H1 (cell line): Measurements from ENCODE around the gene BPIFB6. TPM values are rescaled to one million over a fixed set of nuclear protein-coding genes. Genes with fewer than 3 reads are reported as not detected.

ENCODE experiments used
- CTCF ChIA-PET: fragments of 300-600 bp; sonication (Branson Sonifier 250); formaldehyde crosslinking; loops from one replicate; lab custom pipeline; 2021; ENCODE audit not compliant: partially characterized antibody; lab: Charles Lee
- POLR2A ChIA-PET: fragments of 300-600 bp; sonication (Branson Sonifier 250); formaldehyde crosslinking; loops from one replicate; lab custom pipeline; 2021; ENCODE audit warnings: inconsistent platforms; ENCODE audit not compliant: partially characterized antibody; lab: Charles Lee
- DNase-seq, 2 experiments: peaks; one replicate each; pipeline versions ENCODE4 v3.0.0 to v3.0.0-alpha.2; 2010 to 2022; ENCODE audit warnings: low spot score in 2 of 2, low read depth in 1 of 2, mixed read lengths in 1 of 2
- FAIRE-seq: peaks from 2 replicates; lab custom pipeline; 2011; peaks lifted over from hg19 to GRCh38; lab: Jason Lieb, UNC
- H2AFZ ChIP-seq: 2 replicates; pipeline ENCODE4 v1.8.1; 2012; ENCODE audit warnings: low read length, inconsistent platforms
- H2AK5ac ChIP-seq: 2 replicates; pipeline ENCODE4 v1.6.1; 2013; ENCODE audit warnings: low read depth, low read length
- H2BK120ac ChIP-seq: replicated peaks from 2 replicates; pipeline ENCODE3; 2013; ENCODE audit warnings: low read depth, low read length, inconsistent platforms
- H2BK12ac ChIP-seq: 2 replicates; pipeline ENCODE4 v1.6.1; 2013; ENCODE audit warnings: low read depth, low read length
- H2BK15ac ChIP-seq: 2 replicates; pipeline ENCODE4 v1.6.1; 2013; ENCODE audit warnings: low read length
- H2BK20ac ChIP-seq: 2 replicates; pipeline ENCODE4 v1.6.1; 2013; ENCODE audit warnings: low read length
- H2BK5ac ChIP-seq: 2 replicates; pipeline ENCODE4 v1.6.1; 2013; ENCODE audit warnings: low read depth, low read length
- H3K14ac ChIP-seq: 2 replicates; pipeline ENCODE4 v1.6.1; 2013; ENCODE audit warnings: inconsistent platforms; ENCODE audit not compliant: insufficient read length
- H3K18ac ChIP-seq: 2 replicates; pipeline ENCODE4 v1.6.1; 2013; ENCODE audit warnings: low read length; ENCODE audit errors: extremely low read depth
- H3K23ac ChIP-seq: 2 replicates; pipeline ENCODE4 v1.6.1; 2013; ENCODE audit warnings: inconsistent platforms; ENCODE audit not compliant: insufficient read length
- H3K23me2 ChIP-seq: 2 replicates; pipeline ENCODE4 v1.6.1; 2013; ENCODE audit warnings: low read depth, low read length
- H3K27ac ChIP-seq: 2 replicates; pipeline ENCODE4 v1.6.1; 2011; ENCODE audit warnings: low read depth, low read length, inconsistent platforms
- H3K27me3 ChIP-seq, 4 experiments: replicated peaks in 1 of 4; 1 replicate in 1 of 4; 2 replicates in 3 of 4; pipeline versions ENCODE4 v1.6.1 to v1.8.1; 2011 to 2013; ENCODE audit warnings: low read length in 3 of 4, mild to moderate bottlenecking in 3 of 4, inconsistent platforms in 2 of 4, mixed read lengths in 2 of 4, moderate library complexity in 1 of 4; ENCODE audit not compliant: control insufficient read depth in 3 of 4, insufficient read depth in 3 of 4; ENCODE audit errors: extremely low read depth in 1 of 4
- H3K36me3 ChIP-seq, 4 experiments: 2 replicates each; pipeline versions ENCODE4 v1.6.1 to v1.8.1; 2011 to 2013; ENCODE audit warnings: mild to moderate bottlenecking in 4 of 4, low read length in 3 of 4, moderate library complexity in 2 of 4, control low read depth in 1 of 4, inconsistent platforms in 1 of 4; ENCODE audit not compliant: insufficient read depth in 4 of 4, control insufficient read depth in 2 of 4
- H3K4ac ChIP-seq: replicated peaks from 2 replicates; pipeline ENCODE3; 2013; ENCODE audit warnings: low read length, low read depth, mixed read lengths, inconsistent platforms; ENCODE audit not compliant: insufficient read length
- H3K4me1 ChIP-seq, 4 experiments: replicated peaks in 1 of 4; 1 replicate in 1 of 4; 2 replicates in 3 of 4; pipeline versions ENCODE4 v1.6.1 to v1.8.1; 2011 to 2013; ENCODE audit warnings: low read length in 3 of 4, inconsistent platforms in 2 of 4, mixed read lengths in 1 of 4; ENCODE audit not compliant: insufficient read depth in 4 of 4, control insufficient read depth in 3 of 4
- H3K4me2 ChIP-seq, 2 experiments: 2 replicates each; pipeline versions ENCODE4 v1.6.1 to v1.8.1; 2011 to 2013; ENCODE audit warnings: low read depth in 2 of 2, low read length in 2 of 2, control low read depth in 1 of 2, inconsistent platforms in 1 of 2, mild to moderate bottlenecking in 1 of 2; ENCODE audit not compliant: insufficient read depth in 1 of 2
- H3K4me3 ChIP-seq, 4 experiments: fragments of 200-600, 300-600 bp in 1 of 4; sonication (generic), shearing (Covaris generic), sonication (Bioruptor Twin) in 1 of 4; 2 replicates each; pipeline versions ENCODE4 v1.5.1 to v1.8.1; 2011 to 2016; ENCODE audit warnings: low read length in 4 of 4, low read depth in 3 of 4, control low read depth in 2 of 4, inconsistent platforms in 2 of 4, mild to moderate bottlenecking in 2 of 4, mixed read lengths in 1 of 4, moderate library complexity in 1 of 4; ENCODE audit not compliant: insufficient read depth in 2 of 4; ENCODE audit errors: extremely low read depth in 1 of 4
- H3K56ac ChIP-seq: replicated peaks from 2 replicates; pipeline ENCODE3; 2013; ENCODE audit warnings: low read depth, mild to moderate bottlenecking, mixed read lengths, low read length, inconsistent platforms; ENCODE audit not compliant: insufficient read length
- H3K79me1 ChIP-seq: 2 replicates; pipeline ENCODE4 v1.6.1; 2013; ENCODE audit warnings: low read depth, low read length, control low read depth
- H3K79me2 ChIP-seq, 2 experiments: 2 replicates each; pipeline versions ENCODE4 v1.6.1 to v1.8.1; 2012 to 2013; ENCODE audit warnings: low read length in 2 of 2, mild to moderate bottlenecking in 2 of 2, inconsistent platforms in 1 of 2; ENCODE audit not compliant: insufficient read depth in 2 of 2, control insufficient read depth in 1 of 2
- H3K9ac ChIP-seq, 4 experiments: replicated peaks in 1 of 4; 1 replicate in 1 of 4; 2 replicates in 3 of 4; pipeline versions ENCODE4 v1.6.1 to v1.8.1; 2011 to 2013; ENCODE audit warnings: low read depth in 3 of 4, low read length in 3 of 4, control low read depth in 2 of 4, mild to moderate bottlenecking in 2 of 4, moderate library complexity in 2 of 4, inconsistent platforms in 1 of 4; ENCODE audit errors: extremely low read depth in 1 of 4
- H3K9me3 ChIP-seq, 2 experiments: 2 replicates each; pipeline versions ENCODE4 v1.6.1 to v1.8.1; 2012 to 2013; ENCODE audit warnings: mild to moderate bottlenecking in 2 of 2, moderate library complexity in 2 of 2, control low read depth in 1 of 2, inconsistent platforms in 1 of 2, low read depth in 1 of 2, low read length in 1 of 2, mixed read lengths in 1 of 2; ENCODE audit not compliant: insufficient read depth in 2 of 2
- H4K20me1 ChIP-seq, 2 experiments: replicated peaks in 1 of 2; 2 replicates each; pipeline versions ENCODE3 to v1.8.1; 2011 to 2013; ENCODE audit warnings: inconsistent platforms in 2 of 2, low read length in 2 of 2, mild to moderate bottlenecking in 1 of 2; ENCODE audit not compliant: insufficient read depth in 2 of 2, control insufficient read depth in 1 of 2
- H4K5ac ChIP-seq: 2 replicates; pipeline ENCODE4 v1.6.1; 2013; ENCODE audit warnings: low read length, low read depth, mixed read lengths, inconsistent platforms; ENCODE audit not compliant: insufficient read length
- H4K8ac ChIP-seq: 2 replicates; pipeline ENCODE4 v1.8.0; 2013; ENCODE audit warnings: mild to moderate bottlenecking, moderate library complexity, low read length, inconsistent platforms; ENCODE audit not compliant: insufficient read depth; ENCODE audit errors: extremely low read depth
- H4K91ac ChIP-seq: replicated peaks from 2 replicates; pipeline ENCODE3; 2013; ENCODE audit warnings: low read length, mixed read lengths, inconsistent platforms; ENCODE audit not compliant: insufficient read length
- EGR1 ChIP-seq: IDR thresholded peaks from 2 replicates; pipeline ENCODE4 v1.6.1; 2011; ENCODE audit warnings: low read depth, low read length, borderline replicate concordance
- WGBS, 2 experiments: shearing (Covaris generic) in 1 of 2; methylation state at CpG; one replicate each; pipeline versions ENCODE4 v1.1.6 to v1.1.7; 2013 to 2015; ENCODE audit warnings: low lambda C conversion rate in 2 of 2, mixed read lengths in 2 of 2, inconsistent platforms in 1 of 2, low coverage in 1 of 2, missing lambda C conversion rate in 1 of 2; ENCODE audit not compliant: insufficient replicate concordance in 2 of 2, insufficient coverage in 1 of 2, insufficient read length in 1 of 2; ENCODE audit errors: extremely low coverage in 1 of 2, missing lambda C conversion rate in 1 of 2; 5-methylcytosine and 5-hydroxymethylcytosine counted together
- polyA plus RNA-seq, 7 experiments: library from polyadenylated mRNA; depleted of rRNA in 3 of 7; stranded (reverse) in 5 of 7; unstranded in 2 of 7; fragments of >200 nt in 5 of 7; fragments of 200-250 nt in 2 of 7; gene quantifications; 1 replicate in 5 of 7; 2 replicates in 1 of 7; 4 replicates in 1 of 7; pipeline versions ENCODE4 v1.2.1 to v1.2.3, GENCODE V29; 2011 to 2013; ENCODE audit warnings: missing spikeins in 2 of 7, mixed read lengths in 2 of 7
- total RNA-seq: library from RNA; stranded (reverse); fragmentation: NEBNext Ultra II Directional; extraction: Animal tissue kit (Norgen Biotek cat#: 25700); gene quantifications from 2 replicates; pipeline ENCODE4 v1.2.1, GENCODE V29; 2021

BPIFB6 gene
- total and polyA plus RNA-seq, 2 of the 8 experiments (the other 6 are each of a cell fraction or from before 2014, with no cell fraction given), result not detected

- WGBS, 2 experiments, result 75% methylated on average over 1 of the region's 1 CpG; no CpG with 5 or more reads in 1 of the 2 experiments
- Histone ChIP-seq H3K79me2 (no peaks in the 10 kb centered on the region), H4K20me1 (no peaks in the 10 kb centered on the region), H2BK15ac (no peak overlapping the region), H2AK5ac (no peak overlapping the region), H4K91ac (no peak overlapping the region), H3K79me1 (no peaks in the 10 kb centered on the region), H3K27me3 (no peaks in the 10 kb centered on the region), H3K18ac (no peak overlapping the region), H3K36me3 (no peaks in the 10 kb centered on the region), H3K14ac (no peak overlapping the region), H3K27ac (no peak overlapping the region), H4K8ac (no peak overlapping the region), H2BK20ac (no peak overlapping the region), H3K23ac (no peak overlapping the region), H3K4me3 (no peak overlapping the region), H2AFZ (no peak overlapping the region), H3K56ac (no peak overlapping the region), H3K9ac (no peak overlapping the region), H3K4ac (no peak overlapping the region), H3K9me3 (no peaks in the 10 kb centered on the region), H3K4me1 (no peaks in the 10 kb centered on the region), H2BK5ac (no peak overlapping the region), H3K4me2 (no peak overlapping the region), H2BK12ac (no peak overlapping the region), H2BK120ac (no peak overlapping the region), H4K5ac (no peak overlapping the region), H3K23me2 (no peaks in the 10 kb centered on the region)
- FAIRE-seq (no peak), DNase-seq (no peak)
- POLR2A ChIA-PET, result no interaction called here
- CTCF ChIA-PET, result interaction anchor here (0.8 to 1.0 kb wide), 3 partner anchors 9 to 26 kb away, joined by 3 read pairs; no protein-coding TSS in a partner anchor
- TF ChIP-seq EGR1, result no peak
These were observed 31.3 kb downstream of the BPIFB6 start for GRCh38 chr20:33062825-33063149.
